Suppressor macrophage treated with lipopolysaccharide for 1 hour (primary cell): Measurements from ENCODE around the gene VPS18.
A peak's percentile ranks its signal among the peaks of the same experiment; 100 is the strongest.

ENCODE experiments used
- DNase-seq, 3 donors: peaks; one replicate each; pipeline ENCODE4 v3.0.0-alpha.2; 2020 to 2022

VPS18 gene

GRCh38 chr15:40893733-40894680, at the start of gene VPS18:
TSS of gene VPS18 (plus strand) at chr15:40894450. CDS start at chr15:40894769, 319 bp downstream.
- peak; percentile 99 for DNase-seq

- peak; percentile 42 to 67 (median 52) for DNase-seq
Observed at GRCh38 chr15:40844696-40845030, 49.6 kb upstream of the VPS18 start.

- DNase-seq, result peak; percentile 25 to 46 (median 45)
Observed at GRCh38 chr15:40845036-40845435, 49.2 kb upstream of the VPS18 start.

GRCh38 chr15:40845511-40846284, 48.6 kb upstream of the VPS18 start:
- peak in 1 of 3 donors; percentile 23 for DNase-seq

- peak; percentile 72 to 88 (median 77) for DNase-seq
Observed at GRCh38 chr15:40846841-40847222, 47.4 kb upstream of the VPS18 start.

- peak; percentile 88 to 91 (median 89) for DNase-seq
Observed at GRCh38 chr15:40847223-40847961, 46.9 kb upstream of the VPS18 start.

- DNase-seq, result no peak
Observed at GRCh38 chr15:40850576-40851112, 43.6 kb upstream of the VPS18 start.

- DNase-seq, result no peak
Observed at GRCh38 chr15:40852529-40852928, 41.7 kb upstream of the VPS18 start.

GRCh38 chr15:40853241-40853890, 40.9 kb upstream of the VPS18 start:
- no peak for DNase-seq

GRCh38 chr15:40854161-40854560, 40.1 kb upstream of the VPS18 start:
- no peak for DNase-seq

- no peak for DNase-seq
Observed at GRCh38 chr15:40855706-40856234, 38.5 kb upstream of the VPS18 start.

- DNase-seq, result no peak
Observed at GRCh38 chr15:40856746-40857145, 37.5 kb upstream of the VPS18 start.

- peak; percentile 70 to 82 (median 81) for DNase-seq
Observed at GRCh38 chr15:40857601-40858341, 36.5 kb upstream of the VPS18 start.

- no peak for DNase-seq
Observed at GRCh38 chr15:40858706-40859105, 35.5 kb upstream of the VPS18 start.

GRCh38 chr15:40859206-40859851, 34.9 kb upstream of the VPS18 start:
- DNase-seq, result peak; percentile 67 to 89 (median 75)

GRCh38 chr15:40861147-40861546, 33.1 kb upstream of the VPS18 start:
- DNase-seq, result peak in 1 of 3 donors; percentile 27

GRCh38 chr15:40863660-40864270, 30.5 kb upstream of the VPS18 start:
- DNase-seq, result no peak

GRCh38 chr15:40867199-40867598, 27.1 kb upstream of the VPS18 start:
- DNase-seq, result no peak

- DNase-seq, result no peak
Observed at GRCh38 chr15:40869686-40870085, 24.6 kb upstream of the VPS18 start.

GRCh38 chr15:40870716-40871115, 23.5 kb upstream of the VPS18 start:
- no peak for DNase-seq
